A549 (cell line): ENCODE data around the gene RGS17. TPM values are rescaled to one million over a fixed set of nuclear protein-coding genes. Genes with fewer than 3 reads are reported as not detected.

Experiments used
- ATAC-seq, 2 experiments: fragments of 200-7000 bp in 1 of 2; fragments of >200 bp in 1 of 2; cut with Nextera tagmentation in 1 of 2; cut with Tn5 transposase in 1 of 2; 3 replicates each; pipeline versions ENCODE4 v1.8.0 to v1.9.1; 2018 to 2020; ENCODE audit warnings: mild to moderate bottlenecking in 1 of 2, moderate library complexity in 1 of 2
- CTCF ChIA-PET: fragments of 300-600 bp; sonication (Branson Sonifier 250); formaldehyde crosslinking; extraction: SDS; loops from one replicate; lab custom pipeline; 2021; ENCODE audit warnings: antibody characterized with exemption, inconsistent platforms; lab: Yijun Ruan, JAX
- POLR2A ChIA-PET: fragments of 350-600 bp; formaldehyde crosslinking; extraction: SDS; loops from one replicate; lab custom pipeline; 2021; ENCODE audit warnings: antibody characterized with exemption, inconsistent platforms; lab: Yijun Ruan, JAX
- DNase-seq, 2 experiments: peaks; one replicate each; pipeline versions ENCODE4 v3.0.0 to v3.0.0-alpha.2; 2011 to 2016; ENCODE audit warnings: low read depth in 1 of 2, low spot score in 1 of 2
- FAIRE-seq: peaks from 2 replicates; lab custom pipeline; 2011; peaks lifted over from hg19 to GRCh38; lab: Jason Lieb, UNC
- H3K27ac ChIP-seq, 2 experiments: fragments of >200 bp; sonication (Bioruptor Twin); formaldehyde crosslinking; 3 replicates each; pipeline ENCODE4 v1.5.1; 2016 to 2017
- H3K4me1 ChIP-seq: fragments of >200 bp; sonication (Bioruptor Twin); formaldehyde crosslinking; 3 replicates; pipeline ENCODE4 v1.6.1; 2016
- H3K4me2 ChIP-seq: fragments of >200 bp; sonication (Bioruptor Twin); formaldehyde crosslinking; 3 replicates; pipeline ENCODE4 v1.6.1; 2016
- H3K4me3 ChIP-seq: fragments of >200 bp; sonication (Bioruptor Twin); formaldehyde crosslinking; 3 replicates; pipeline ENCODE4 v1.5.1; 2016
- H3K9me3 ChIP-seq: fragments of >200 bp; sonication (Bioruptor Twin); formaldehyde crosslinking; 3 replicates; pipeline ENCODE4 v1.6.1; 2016
- BHLHE40 ChIP-seq: IDR thresholded peaks from 2 replicates; pipeline ENCODE4 v1.6.1; 2012; ENCODE audit warnings: low read depth, low read length, inconsistent platforms
- CBX2 ChIP-seq: fragments of 200-600 bp; sonication (generic); IDR thresholded peaks from 2 replicates; pipeline ENCODE4 v1.6.1; 2016; ENCODE audit warnings: low read depth, mild to moderate bottlenecking, borderline replicate concordance
- CBX8 ChIP-seq: fragments of 200-600 bp; sonication (generic); IDR thresholded peaks from 2 replicates; pipeline ENCODE4 v1.6.1; 2016
- CEBPB ChIP-seq, 2 experiments: fragments of >200 bp in 1 of 2; sonication (Bioruptor Twin) in 1 of 2; formaldehyde crosslinking in 1 of 2; IDR thresholded peaks; 2 replicates each; pipeline ENCODE4 v1.6.1; 2012 to 2016
- CHD2 ChIP-seq: fragments of 150-350 bp; IDR thresholded peaks from 2 replicates; pipeline ENCODE4 v1.6.1; 2014; ENCODE audit warnings: low read length; ENCODE audit not compliant: partially characterized antibody
- EP300 ChIP-seq, 2 experiments: fragments of >200 bp; sonication (Bioruptor Twin); formaldehyde crosslinking; IDR thresholded peaks; 2 replicates in 1 of 2; 3 replicates in 1 of 2; pipeline ENCODE4 v1.6.1; 2016 to 2017
- FOSB ChIP-seq: fragments of 250-450 bp; sonication (Bioruptor Pico); IDR thresholded peaks from 2 replicates; pipeline ENCODE4 v1.5.0; 2020; ENCODE audit warnings: mild to moderate bottlenecking, moderate library complexity
- FOSL2 ChIP-seq, 2 experiments: fragments of 450-650 bp in 1 of 2; fragments of >200 bp in 1 of 2; sonication (Bioruptor Twin) in 1 of 2; formaldehyde crosslinking; IDR thresholded peaks; 2 replicates each; pipeline versions ENCODE4 v1.5.0 to v1.6.1; 2016 to 2020; ENCODE audit warnings: mild to moderate bottlenecking in 1 of 2, moderate library complexity in 1 of 2
- HEYL ChIP-seq: fragments of 250-450 bp; sonication (Bioruptor Pico); IDR thresholded peaks from 2 replicates; pipeline ENCODE4 v1.8.0; 2021; ENCODE audit warnings: mild to moderate bottlenecking, moderate library complexity
- HOXA7 ChIP-seq: fragments of 250-450 bp; sonication (Bioruptor Pico); IDR thresholded peaks from 2 replicates; pipeline ENCODE4 v1.5.0; 2020; ENCODE audit warnings: mild to moderate bottlenecking, moderate library complexity
- HOXB13 ChIP-seq: fragments of 250-450 bp; sonication (Bioruptor Pico); IDR thresholded peaks from 2 replicates; pipeline ENCODE4 v1.5.0; 2020; ENCODE audit warnings: low read depth, mild to moderate bottlenecking, moderate library complexity
- HOXB5 ChIP-seq: fragments of 250-450 bp; sonication (Bioruptor Pico); IDR thresholded peaks from 2 replicates; pipeline ENCODE4 v1.5.0; 2020; ENCODE audit warnings: mild to moderate bottlenecking, moderate library complexity
- JUN ChIP-seq, 2 experiments: fragments of >200 bp; sonication (Bioruptor Twin); formaldehyde crosslinking; IDR thresholded peaks; 2 replicates in 1 of 2; 3 replicates in 1 of 2; pipeline ENCODE4 v1.6.1; 2016 to 2017
- JUNB ChIP-seq: fragments of >200 bp; sonication (Bioruptor Twin); formaldehyde crosslinking; IDR thresholded peaks from 2 replicates; pipeline ENCODE4 v1.6.1; 2016
- MYC ChIP-seq: IDR thresholded peaks from 2 replicates; pipeline ENCODE4 v1.6.1; 2012; ENCODE audit warnings: mild to moderate bottlenecking, inconsistent platforms, low read length, improper control_type of control experiment, borderline replicate concordance
- NPAS2 ChIP-seq: fragments of 250-450 bp; sonication (Bioruptor Pico); IDR thresholded peaks from 2 replicates; pipeline ENCODE4 v1.8.0; 2022; ENCODE audit warnings: mild to moderate bottlenecking, moderate library complexity, borderline replicate concordance
- POLR2A ChIP-seq: IDR thresholded peaks from 2 replicates; pipeline ENCODE4 v1.6.1; 2012; ENCODE audit warnings: mild to moderate bottlenecking, low read length
- RARB ChIP-seq: fragments of 250-450 bp; sonication (Bioruptor Pico); IDR thresholded peaks from 2 replicates; pipeline ENCODE4 v1.8.0; 2021; ENCODE audit warnings: mild to moderate bottlenecking, moderate library complexity
- RCOR1 ChIP-seq: fragments of 150-350 bp; IDR thresholded peaks from 2 replicates; pipeline ENCODE4 v1.6.1; 2014; ENCODE audit warnings: antibody characterized with exemption, low read length, low read depth
- SMC3 ChIP-seq: fragments of >200 bp; sonication (Bioruptor Twin); formaldehyde crosslinking; IDR thresholded peaks from 3 replicates; pipeline ENCODE4 v1.6.1; 2018; ENCODE audit warnings: inconsistent platforms
- ZSCAN20 ChIP-seq: fragments of 250-450 bp; sonication (Bioruptor Pico); IDR thresholded peaks from 2 replicates; pipeline ENCODE4 v1.8.0; 2022; ENCODE audit warnings: mild to moderate bottlenecking, moderate library complexity
- WGBS: methylation state at CpG from one replicate; pipeline ENCODE4 v1.1.6; 2017; ENCODE audit errors: missing lambda C conversion rate; 5-methylcytosine and 5-hydroxymethylcytosine counted together
- polyA plus RNA-seq, 4 experiments: library from polyadenylated mRNA; depleted of rRNA in 3 of 4; stranded (reverse); fragments of >200 nt; fragmentation: RNase III in 1 of 4; extraction: RNeasy Plus Mini Kit Qiagen cat#74134 plus additional on column Dnase treatment in 1 of 4; gene quantifications; 2 replicates in 3 of 4; 3 replicates in 1 of 4; pipeline ENCODE4 v1.2.3, GENCODE V29; 2011 to 2017
- TF ChIP-seq, protein P1 (sequence below): fragments of >200 bp; sonication (Bioruptor Twin); formaldehyde crosslinking; IDR thresholded peaks from 2 replicates; pipeline ENCODE4 v1.6.1; 2016
- TF ChIP-seq, protein P2 (sequence below): fragments of 250-450 bp; sonication (Bioruptor Pico); IDR thresholded peaks from 2 replicates; pipeline ENCODE4 v1.5.0; 2020; ENCODE audit warnings: low read depth, mild to moderate bottlenecking, moderate library complexity
- TF ChIP-seq, protein P3 (sequence below): fragments of >200 bp; sonication (Bioruptor Twin); formaldehyde crosslinking; IDR thresholded peaks from 3 replicates; pipeline ENCODE4 v1.5.1; 2016

Gene RGS17
- polyA plus RNA-seq, 2 of the 4 experiments (the other 2 are of a cell fraction), result 3.2 to 9.8 TPM

DNA sequence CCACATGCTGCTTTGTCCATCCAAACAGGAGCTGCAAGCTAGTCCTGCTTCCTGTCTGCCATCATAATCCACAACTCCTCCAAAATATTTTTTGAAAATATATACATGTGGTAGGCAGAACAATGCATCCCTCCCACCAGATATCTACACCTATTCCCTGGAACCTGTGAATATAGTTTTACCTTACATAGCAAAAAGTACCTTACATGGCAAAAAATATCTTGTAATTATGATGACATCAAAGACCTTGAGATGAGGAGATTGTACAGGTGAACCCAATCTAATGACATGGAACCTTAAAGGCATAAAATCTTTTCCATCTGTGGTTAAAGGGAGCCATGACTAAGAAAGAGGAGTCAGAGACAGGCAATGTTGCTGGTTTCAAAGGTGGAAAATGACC, 15.3 kb upstream of the RGS17 start:
- Histone ChIP-seq H3K4me3 (no peak overlapping the region), H3K27ac (no peak overlapping the region), H3K9me3 (no peaks in the 10 kb centered on the region), H3K4me2 (no peak overlapping the region), H3K4me1 (no peaks in the 10 kb centered on the region)
- ATAC-seq, result no peak
- DNase-seq, result no peak
- CTCF ChIA-PET, result no interaction called here
- no peak for TF ChIP-seq RCOR1
- POLR2A ChIA-PET, result no interaction called here
- no peak for FAIRE-seq

DNA sequence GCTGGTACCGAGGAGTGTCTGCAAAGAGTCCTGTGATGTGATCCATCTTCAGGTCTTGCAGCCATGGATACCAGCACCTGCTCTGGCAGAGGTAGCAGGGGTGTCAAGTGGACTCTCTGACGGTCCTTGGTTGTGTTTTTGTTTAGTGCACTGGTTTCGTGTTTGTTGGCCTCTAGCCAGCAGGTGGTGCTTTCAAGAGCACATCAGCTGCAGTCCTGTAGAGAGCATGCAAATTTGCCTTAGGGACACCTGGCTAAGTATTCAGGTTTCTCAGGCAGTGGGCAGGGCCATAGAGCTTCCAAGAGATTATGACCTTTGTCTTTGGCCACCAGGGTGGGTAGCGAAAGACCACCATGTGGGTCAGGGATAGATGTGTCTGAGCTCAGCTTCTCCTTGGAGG, 14.5 kb upstream of the RGS17 start:
- DNase-seq, result no peak
- TF ChIP-seq, protein P1, sequence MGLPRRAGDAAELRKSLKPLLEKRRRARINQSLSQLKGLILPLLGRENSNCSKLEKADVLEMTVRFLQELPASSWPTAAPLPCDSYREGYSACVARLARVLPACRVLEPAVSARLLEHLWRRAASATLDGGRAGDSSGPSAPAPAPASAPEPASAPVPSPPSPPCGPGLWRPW, result no peak
- no peak for TF ChIP-seq CBX2
- no peak for TF ChIP-seq SMC3
- TF ChIP-seq POLR2A, result no peak
- no peak for TF ChIP-seq CEBPB (IDR thresholded peaks at IDR 0.05)
- TF ChIP-seq BHLHE40, result no peak
- no peak for TF ChIP-seq ZSCAN20
- TF ChIP-seq RARB (CRISPR knock-in tag), result no peak
- no peak for TF ChIP-seq MYC
- TF ChIP-seq, protein P2, sequence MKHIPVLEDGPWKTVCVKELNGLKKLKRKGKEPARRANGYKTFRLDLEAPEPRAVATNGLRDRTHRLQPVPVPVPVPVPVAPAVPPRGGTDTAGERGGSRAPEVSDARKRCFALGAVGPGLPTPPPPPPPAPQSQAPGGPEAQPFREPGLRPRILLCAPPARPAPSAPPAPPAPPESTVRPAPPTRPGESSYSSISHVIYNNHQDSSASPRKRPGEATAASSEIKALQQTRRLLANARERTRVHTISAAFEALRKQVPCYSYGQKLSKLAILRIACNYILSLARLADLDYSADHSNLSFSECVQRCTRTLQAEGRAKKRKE, result no peak
- TF ChIP-seq HEYL (CRISPR knock-in tag), result no peak
- no peak for TF ChIP-seq CHD2
- TF ChIP-seq JUN (IDR thresholded peaks at IDR 0.05), result no peak
- TF ChIP-seq JUNB, result no peak
- TF ChIP-seq, all 56 proteins: peak for 0
- Histone ChIP-seq H3K9me3 (no peaks in the 10 kb centered on the region), H3K27ac (no peak overlapping the region), H3K4me3 (no peak overlapping the region), H3K4me2 (no peak overlapping the region), H3K4me1 (no peaks in the 10 kb centered on the region)
- CTCF ChIA-PET, result no interaction called here
- WGBS, result 50% methylated on average over 1 of the region's 4 CpGs
- FAIRE-seq (no peak), ATAC-seq (no peak)
- POLR2A ChIA-PET, result no interaction called here

DNA sequence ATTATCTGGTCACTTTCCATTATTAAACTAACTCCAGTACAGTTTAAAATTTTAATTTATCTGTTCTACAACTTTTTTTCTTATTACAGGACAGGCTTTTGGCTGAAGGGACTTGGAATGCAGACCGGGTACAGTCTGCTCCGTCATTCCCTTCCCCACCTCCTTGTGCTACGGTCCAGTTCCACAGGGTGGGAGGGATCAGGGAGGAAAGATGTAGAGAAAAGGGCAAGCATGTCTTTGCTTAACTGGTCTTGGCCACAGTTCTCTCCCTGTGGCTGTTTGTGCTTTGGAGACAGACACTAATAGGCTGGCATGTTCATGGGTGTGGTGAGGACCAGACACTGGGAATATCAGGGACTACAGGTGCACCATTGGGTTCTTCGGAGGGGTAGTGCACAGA, 12.1 kb upstream of the RGS17 start:
- no peak overlapping the region for H3K4me3 ChIP-seq
- TF ChIP-seq NPAS2 (CRISPR knock-in tag) (no peak), CEBPB (IDR thresholded peaks at IDR 0.05) (no peak), EP300 (IDR thresholded peaks at IDR 0.05) (no peak), FOSL2 (IDR thresholded peaks at IDR 0.05) (no peak), FOSL2 (CRISPR knock-in tag; IDR thresholded peaks at IDR 0.05) (no peak), BHLHE40 (no peak), RARB (CRISPR knock-in tag) (no peak), FOSB (no peak), CBX8 (no peak), HEYL (CRISPR knock-in tag) (no peak), HOXA7 (CRISPR knock-in tag) (no peak), SMC3 (no peak), HOXB5 (CRISPR knock-in tag) (no peak), HOXB13 (no peak)
- TF ChIP-seq, protein P2, result no peak
- TF ChIP-seq, protein P3, sequence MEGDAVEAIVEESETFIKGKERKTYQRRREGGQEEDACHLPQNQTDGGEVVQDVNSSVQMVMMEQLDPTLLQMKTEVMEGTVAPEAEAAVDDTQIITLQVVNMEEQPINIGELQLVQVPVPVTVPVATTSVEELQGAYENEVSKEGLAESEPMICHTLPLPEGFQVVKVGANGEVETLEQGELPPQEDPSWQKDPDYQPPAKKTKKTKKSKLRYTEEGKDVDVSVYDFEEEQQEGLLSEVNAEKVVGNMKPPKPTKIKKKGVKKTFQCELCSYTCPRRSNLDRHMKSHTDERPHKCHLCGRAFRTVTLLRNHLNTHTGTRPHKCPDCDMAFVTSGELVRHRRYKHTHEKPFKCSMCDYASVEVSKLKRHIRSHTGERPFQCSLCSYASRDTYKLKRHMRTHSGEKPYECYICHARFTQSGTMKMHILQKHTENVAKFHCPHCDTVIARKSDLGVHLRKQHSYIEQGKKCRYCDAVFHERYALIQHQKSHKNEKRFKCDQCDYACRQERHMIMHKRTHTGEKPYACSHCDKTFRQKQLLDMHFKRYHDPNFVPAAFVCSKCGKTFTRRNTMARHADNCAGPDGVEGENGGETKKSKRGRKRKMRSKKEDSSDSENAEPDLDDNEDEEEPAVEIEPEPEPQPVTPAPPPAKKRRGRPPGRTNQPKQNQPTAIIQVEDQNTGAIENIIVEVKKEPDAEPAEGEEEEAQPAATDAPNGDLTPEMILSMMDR, result no peak
- TF ChIP-seq, all 56 proteins: peak for 0
- no peak overlapping the region for H3K27ac ChIP-seq
- ATAC-seq, result no peak
- no peak overlapping the region for H3K4me2 ChIP-seq
- POLR2A ChIA-PET, result no interaction called here
- DNase-seq, result no peak
- H3K9me3 ChIP-seq, result no peaks in the 10 kb centered on the region
- 68% methylated on average over 3 of the region's 4 CpGs for WGBS
- CTCF ChIA-PET, result no interaction called here
- H3K4me1 ChIP-seq, result no peaks in the 10 kb centered on the region
- no peak for FAIRE-seq
